ENCODE measurements around the gene WRAP53. TPM values are rescaled to one million over a fixed set of nuclear protein-coding genes. Genes with fewer than 3 reads are reported as not detected.

Gene WRAP53
- 16.7 and 18.8 TPM in 2 replicates for total RNA-seq

DNA sequence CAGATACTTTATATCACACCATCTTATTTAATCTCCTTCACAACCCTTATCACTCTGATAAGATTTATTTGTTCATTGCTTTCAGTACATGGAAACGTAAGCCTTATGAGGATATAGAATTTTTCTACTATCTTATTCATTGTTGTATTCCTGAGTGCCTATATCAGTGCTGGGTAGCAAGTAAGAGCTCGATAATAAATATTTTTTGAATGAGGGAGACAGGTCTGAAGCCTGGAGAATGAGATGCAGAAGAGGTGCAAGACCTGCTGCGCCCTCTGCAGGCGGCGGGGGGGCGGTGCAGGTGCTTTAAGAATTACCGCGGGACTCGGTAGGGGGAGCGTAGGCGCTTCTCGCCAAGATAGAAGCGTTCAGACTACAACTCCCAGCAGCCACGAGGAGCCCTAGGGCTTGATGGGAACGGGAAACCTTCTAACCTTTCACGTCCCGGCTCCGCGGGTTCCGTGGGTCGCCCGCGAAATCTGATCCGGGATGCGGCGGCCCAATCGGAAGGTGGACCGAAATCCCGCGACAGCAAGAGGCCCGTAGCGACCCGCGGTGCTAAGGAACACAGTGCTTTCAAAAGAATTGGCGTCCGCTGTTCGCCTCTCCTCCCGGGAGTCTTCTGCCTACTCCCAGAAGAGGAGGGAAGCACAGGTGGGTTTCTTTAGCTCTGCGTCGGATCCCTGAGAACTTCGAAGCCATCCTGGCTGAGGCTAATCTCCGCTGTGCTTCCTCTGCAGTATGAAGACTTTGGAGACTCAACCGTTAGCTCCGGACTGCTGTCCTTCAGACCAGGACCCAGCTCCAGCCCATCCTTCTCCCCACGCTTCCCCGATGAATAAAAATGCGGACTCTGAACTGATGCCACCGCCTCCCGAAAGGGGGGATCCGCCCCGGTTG lies at the start of gene WRAP53:
Gene WRAP53, plus strand, starts transcription at position 570 of the 900 bp plus-strand sequence. Its CDS starts 172 bp downstream, at position 742.

DNA sequence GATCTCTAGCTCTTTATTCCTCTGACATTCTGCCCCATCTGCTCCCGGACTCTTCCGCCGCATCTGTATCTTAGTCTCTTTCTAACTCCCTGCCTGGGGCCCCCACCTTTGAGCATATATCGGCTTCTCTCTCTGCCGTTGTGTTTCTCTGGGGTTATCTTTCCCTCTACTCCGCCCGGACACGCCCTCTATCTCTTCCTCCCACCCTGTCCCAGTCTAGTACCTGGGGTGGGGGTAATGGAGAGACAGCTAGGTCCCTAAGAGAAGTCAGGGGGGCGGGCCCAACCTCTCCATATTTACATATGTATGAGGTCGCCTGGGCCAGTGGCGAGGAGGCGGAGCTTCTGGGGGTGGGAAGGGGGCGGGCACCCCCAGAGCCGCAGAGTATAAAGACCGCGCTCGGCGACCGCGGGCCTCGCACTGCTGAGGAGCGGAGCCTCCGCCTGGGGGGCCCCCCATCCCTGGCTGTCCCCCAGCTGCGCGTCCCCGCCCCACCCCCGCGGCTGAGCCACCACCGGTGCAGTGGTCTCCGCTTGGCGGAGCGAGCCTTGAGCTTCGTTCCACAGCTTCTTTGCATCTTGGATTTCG lies 37.7 kb upstream of the WRAP53 start, which contains the start of gene ATP1B2:
Gene ATP1B2, plus strand, starts transcription at position 418 of the 588 bp plus-strand sequence. CDS start 593 bp downstream, outside the sequence.

DNA sequence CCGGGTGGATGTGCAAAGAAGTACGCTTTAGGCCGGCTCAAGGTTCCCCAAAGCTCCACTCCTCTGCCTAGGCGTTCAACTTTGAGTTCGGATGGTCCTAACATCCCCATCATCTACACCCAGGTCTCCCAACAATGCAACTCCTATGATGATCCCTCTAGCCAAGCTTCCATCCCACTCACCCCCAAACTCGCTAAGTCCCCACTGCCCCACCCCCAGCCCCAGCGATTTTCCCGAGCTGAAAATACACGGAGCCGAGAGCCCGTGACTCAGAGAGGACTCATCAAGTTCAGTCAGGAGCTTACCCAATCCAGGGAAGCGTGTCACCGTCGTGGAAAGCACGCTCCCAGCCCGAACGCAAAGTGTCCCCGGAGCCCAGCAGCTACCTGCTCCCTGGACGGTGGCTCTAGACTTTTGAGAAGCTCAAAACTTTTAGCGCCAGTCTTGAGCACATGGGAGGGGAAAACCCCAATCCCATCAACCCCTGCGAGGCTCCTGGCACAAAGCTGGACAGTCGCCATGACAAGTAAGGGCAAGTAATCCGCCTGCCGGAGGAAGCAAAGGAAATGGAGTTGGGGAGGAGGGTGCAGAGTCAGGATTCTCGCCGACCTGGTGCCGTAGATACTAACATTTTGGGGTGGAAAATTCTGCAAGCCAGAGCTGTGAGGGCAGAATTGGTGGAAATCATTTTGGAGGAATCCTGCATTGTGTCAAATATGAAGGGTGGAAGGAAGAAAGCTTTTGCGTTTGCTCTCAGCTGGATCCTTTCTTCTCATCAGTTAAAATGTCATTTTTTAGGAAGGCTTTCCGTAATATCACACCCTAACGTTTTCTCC lies 987 bp upstream of the WRAP53 start, which contains the start of gene TP53:
Gene TP53, minus strand, starts transcription at position 419 of the 836 bp plus-strand sequence. CDS start 10,896 bp downstream, outside the sequence.

DNA sequence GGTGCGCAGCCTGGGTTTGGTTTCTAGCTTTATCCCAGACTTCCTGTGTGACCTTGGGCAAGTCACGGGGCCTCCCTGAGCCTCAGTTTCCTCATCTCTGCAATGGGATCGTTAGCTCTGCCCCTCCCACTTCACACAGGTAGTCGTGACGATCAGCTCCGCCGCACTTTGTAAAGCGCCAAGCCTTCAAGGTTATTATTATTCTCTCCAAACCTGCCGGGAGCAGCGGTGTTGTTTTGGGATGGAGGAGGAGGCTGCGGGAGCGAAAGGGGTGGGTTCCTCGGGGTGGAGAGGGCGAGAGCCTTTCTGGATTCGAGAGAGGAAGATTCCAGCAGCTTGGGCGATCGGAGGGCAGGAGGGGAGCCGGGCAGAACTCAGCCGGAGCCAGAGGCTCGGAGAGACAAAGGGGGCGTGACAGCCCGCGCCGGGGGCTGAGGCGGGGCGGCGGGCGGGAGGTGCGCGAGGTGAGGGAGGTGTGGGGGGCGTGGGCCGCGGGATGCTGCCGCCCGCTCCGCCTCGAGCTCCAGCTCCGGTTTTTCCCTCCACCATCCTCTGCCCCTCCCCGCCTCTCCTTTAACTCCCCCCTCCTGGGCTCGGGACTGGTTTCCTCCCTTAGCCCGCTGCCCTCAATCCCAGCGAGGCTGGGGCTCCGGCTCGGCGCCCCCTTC lies 16.5 kb downstream of the WRAP53 start, which contains the start of gene EFNB3:
Gene EFNB3, plus strand, starts transcription at position 602 of the 668 bp plus-strand sequence. CDS start 397 bp downstream, outside the sequence.

DNA sequence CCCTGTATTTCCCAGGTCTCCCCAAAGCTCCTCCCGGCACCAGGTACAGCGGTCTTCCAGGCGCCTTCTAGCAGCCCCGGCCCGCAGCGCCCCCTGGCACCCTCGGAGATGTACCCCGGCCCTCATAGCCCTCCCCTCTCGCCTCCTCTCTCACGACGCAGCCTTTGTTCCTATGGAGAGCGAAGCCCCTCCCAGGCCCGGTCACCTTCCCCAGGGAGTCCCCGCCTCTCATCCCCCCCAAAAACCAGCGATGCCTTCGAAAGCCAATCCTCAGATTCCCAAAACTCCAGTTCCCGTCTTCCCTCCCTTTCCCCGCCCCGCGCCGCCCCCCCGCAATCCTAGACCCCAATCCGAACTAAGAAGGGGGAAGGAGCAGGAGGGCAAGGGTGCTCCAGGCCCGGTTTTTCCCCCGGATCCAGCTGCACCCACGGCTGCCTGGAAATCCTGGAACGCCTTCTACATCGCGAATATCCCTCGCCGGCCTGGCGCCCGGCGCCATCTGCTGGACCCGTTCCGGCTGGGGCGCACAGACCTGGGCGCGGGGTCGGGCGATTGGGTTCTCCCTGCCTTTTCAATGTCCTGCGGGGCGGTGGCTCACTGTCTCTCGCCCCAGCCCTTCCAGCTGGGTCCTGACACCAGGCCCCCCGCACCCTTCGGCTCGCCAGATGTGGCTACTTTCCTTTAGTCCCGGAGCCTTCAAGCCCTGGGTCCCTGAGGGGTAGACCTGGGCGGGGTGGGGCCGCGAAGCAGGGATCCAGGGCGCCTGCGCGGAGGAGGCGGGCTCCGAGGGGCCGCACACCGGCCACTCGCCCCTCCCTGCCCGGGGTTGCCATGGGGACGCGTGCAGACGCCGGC lies 28.9 kb downstream of the WRAP53 start, which contains the start of gene DNAH2:
Gene DNAH2, plus strand, starts transcription at position 844 of the 855 bp plus-strand sequence. CDS start 1,991 bp downstream, outside the sequence.

Other genes with a start within 250 kb of the WRAP53 start
- 0.29 and 1.1 TPM in 2 replicates for gene FGF11, start 249.0 kb upstream of the WRAP53 start, total RNA-seq
- 3.5 and 7.1 TPM in 2 replicates for gene CHRNB1, start 243.4 kb upstream of the WRAP53 start, total RNA-seq
- 23.2 and 24.2 TPM in 2 replicates for gene ZBTB4, start 208.8 kb upstream of the WRAP53 start, total RNA-seq
- not detected in 2 replicates for gene SLC35G6, start 207.0 kb upstream of the WRAP53 start, total RNA-seq
- 44.7 and 56.2 TPM in 2 replicates for gene POLR2A, start 204.1 kb upstream of the WRAP53 start, total RNA-seq
- 30.6 and 36.5 TPM in 2 replicates for gene TNFSF12, start 139.4 kb upstream of the WRAP53 start, total RNA-seq
- gene TNFSF13, start 129.7 kb upstream of the WRAP53 start, total RNA-seq: 0.53 and 6.1 TPM in 2 replicates
- gene SENP3, start 126.6 kb upstream of the WRAP53 start, total RNA-seq: 71.2 and 76.1 TPM in 2 replicates
- gene CD68, start 108.8 kb upstream of the WRAP53 start, total RNA-seq: 47.6 and 49.6 TPM in 2 replicates
- 280 and 394 TPM in 2 replicates for gene MPDU1, start 104.6 kb upstream of the WRAP53 start, total RNA-seq
- gene SOX15, start 98.4 kb upstream of the WRAP53 start, total RNA-seq: 2.5 TPM in 1 of 2 replicates, not detected in the other
- gene FXR2, start 73.6 kb upstream of the WRAP53 start, total RNA-seq: 38.8 and 64.9 TPM in 2 replicates
- 43.4 and 46.1 TPM in 2 replicates for gene SAT2, start 60.7 kb upstream of the WRAP53 start, total RNA-seq
- 11.8 TPM in 1 of 2 replicates, not detected in the other for gene SHBG, start 58.3 kb upstream of the WRAP53 start, total RNA-seq
- not detected in 2 replicates for gene ATP1B2, start 37.6 kb upstream of the WRAP53 start, total RNA-seq
- 33.0 and 41.8 TPM in 2 replicates for gene TP53, start 987 bp upstream of the WRAP53 start, total RNA-seq
- 0.18 TPM in 1 of 2 replicates, not detected in the other for gene EFNB3, start 16.7 kb downstream of the WRAP53 start, total RNA-seq
- gene DNAH2, start 29.3 kb downstream of the WRAP53 start, total RNA-seq: 0.18 and 0.29 TPM in 2 replicates
- 0.86 and 0.89 TPM in 2 replicates for gene KDM6B, start 145.7 kb downstream of the WRAP53 start, total RNA-seq
- gene TMEM88, start 166.6 kb downstream of the WRAP53 start, total RNA-seq: 0.18 TPM in 1 of 2 replicates, not detected in the other
- 118 and 152 TPM in 2 replicates for gene NAA38, start 169.1 kb downstream of the WRAP53 start, total RNA-seq
- 4.3 and 11.3 TPM in 2 replicates for gene CYB5D1, start 169.5 kb downstream of the WRAP53 start, total RNA-seq
- 76.4 and 84.2 TPM in 2 replicates for gene CHD3, start 200.3 kb downstream of the WRAP53 start, total RNA-seq
- 3.5 and 29.2 TPM in 2 replicates for gene RNF227, start 227.8 kb downstream of the WRAP53 start, total RNA-seq
- 0.58 and 1.2 TPM in 2 replicates for gene KCNAB3, start 241.4 kb downstream of the WRAP53 start, total RNA-seq
- 68.6 and 81.5 TPM in 2 replicates for gene TRAPPC1, start 243.5 kb downstream of the WRAP53 start, total RNA-seq
- 30.3 and 35.7 TPM in 2 replicates for gene CNTROB, start 243.7 kb downstream of the WRAP53 start, total RNA-seq

Data from myometrial cell (primary cell).